Measurements from ENCODE around the gene RAB3GAP1.

DNA sequence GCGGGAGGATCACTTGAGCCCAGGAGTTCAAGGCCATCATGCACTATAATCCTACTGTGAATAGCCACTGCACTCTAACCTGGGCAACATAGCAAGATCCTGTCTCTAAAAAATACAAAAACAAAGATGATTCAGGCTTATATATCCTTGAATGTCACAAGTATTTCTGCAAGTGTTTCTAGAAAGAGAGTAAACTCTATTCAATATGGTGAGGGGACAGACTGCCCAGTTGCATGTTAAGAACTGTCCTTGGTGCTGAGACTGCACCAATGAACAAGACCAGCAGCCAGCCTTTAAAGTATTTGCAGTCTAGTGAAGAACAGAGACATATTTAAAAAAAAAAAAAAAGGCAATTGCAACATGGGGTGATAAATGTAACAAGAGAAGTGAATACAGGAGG, 21.3 kb upstream of the RAB3GAP1 start:
- TF ChIP-seq EZH2 (IDR thresholded peaks at IDR 0.05; ENCODE audit: borderline replicate concordance, low read depth, low read length, poor library complexity, severe bottlenecking) (no peak), CTCF (conservative IDR thresholded peaks at IDR 0.05; ENCODE audit: low read depth, low read length) (no peak)
